Type B pancreatic cell (in vitro differentiated cells): ENCODE data around the gene ARHGEF33. TPM values are rescaled to one million over a fixed set of nuclear protein-coding genes. Genes with fewer than 3 reads are reported as not detected.

Source experiments
- DNase-seq: peaks from one replicate; pipeline ENCODE4 v3.0.0; 2021; ENCODE audit warnings: mixed read lengths; ENCODE audit not compliant: unreplicated experiment; ENCODE audit errors: extremely low spot score
- H3K27ac Mint-ChIP-seq: 2 replicates; pipeline ENCODE4 v1.8.0; 2021; ENCODE audit warnings: mild to moderate bottlenecking, mixed read lengths
- H3K27me3 Mint-ChIP-seq: 2 replicates; pipeline ENCODE4 v1.8.0; 2021; ENCODE audit warnings: mixed read lengths
- H3K36me3 Mint-ChIP-seq: 2 replicates; pipeline ENCODE4 v1.8.0; 2021; ENCODE audit warnings: mixed read lengths
- H3K4me1 Mint-ChIP-seq: one replicate; pipeline ENCODE4 v1.8.0; 2021; ENCODE audit warnings: mixed read lengths; ENCODE audit not compliant: unreplicated experiment
- H3K4me3 Mint-ChIP-seq: 2 replicates; pipeline ENCODE4 v1.8.0; 2021; ENCODE audit warnings: mild to moderate bottlenecking, mixed read lengths
- H3K9me3 Mint-ChIP-seq: 2 replicates; pipeline ENCODE4 v1.8.0; 2021; ENCODE audit warnings: mixed read lengths
- CTCF ChIP-seq: fragments of 200-600 bp; sonication (generic); conservative IDR thresholded peaks from 2 replicates; pipeline ENCODE4 v1.5.0; 2021; ENCODE audit warnings: antibody characterized with exemption, mild to moderate bottlenecking
- total RNA-seq: library from RNA; stranded (reverse); gene quantifications from 2 replicates; pipeline ENCODE4 v1.2.1, GENCODE V29; 2021; ENCODE audit warnings: low replicate concordance

Gene ARHGEF33
- total RNA-seq, 1 donor from 2014 or later: 1.0 TPM

- Mint-ChIP-seq H3K4me1 (peaks cover 15% of the 10 kb centered on the region), H3K36me3 (peaks cover 4% of the 10 kb centered on the region), H3K27ac (no peak overlapping the region), H3K9me3 (no peaks in the 10 kb centered on the region), H3K27me3 (peaks cover 2% of the 10 kb centered on the region), H3K4me3 (no peak overlapping the region)
- no peak for DNase-seq
- no peak for TF ChIP-seq CTCF
Observed at GRCh38 chr2:38966678-38967077, 77.0 kb downstream of the ARHGEF33 start.

DNA sequence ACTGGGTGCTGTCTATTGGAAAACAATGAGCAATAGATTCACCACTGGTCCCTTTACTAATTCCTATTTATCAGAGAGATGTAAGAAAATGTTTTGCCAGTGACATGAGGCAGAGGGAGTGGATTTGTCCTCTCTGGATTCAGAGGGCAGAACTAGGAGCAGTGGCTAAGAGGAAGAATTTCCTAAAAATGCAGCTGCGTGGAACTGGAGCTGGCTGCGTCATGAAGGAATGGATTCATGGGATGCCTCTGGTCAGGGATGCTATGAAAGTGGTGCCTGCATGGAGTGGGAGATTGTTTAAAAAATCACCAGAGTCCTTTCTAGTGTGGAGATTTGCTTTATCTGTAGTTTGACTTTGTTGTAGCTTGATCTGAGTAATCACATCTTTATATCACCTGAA is 78.3 kb downstream of the ARHGEF33 start:
- Mint-ChIP-seq H3K36me3 (peaks cover 4% of the 10 kb centered on the region), H3K27me3 (peaks cover 2% of the 10 kb centered on the region), H3K4me3 (no peak overlapping the region), H3K4me1 (peaks cover 12% of the 10 kb centered on the region), H3K27ac (no peak overlapping the region), H3K9me3 (no peaks in the 10 kb centered on the region)
- no peak for TF ChIP-seq CTCF
- no peak for DNase-seq

GRCh38 chr2:38971377-38971776 is 81.7 kb downstream of the ARHGEF33 start:
- no peak for TF ChIP-seq CTCF
- Mint-ChIP-seq H3K9me3 (no peaks in the 10 kb centered on the region), H3K4me1 (peaks cover 8% of the 10 kb centered on the region), H3K27ac (no peak overlapping the region), H3K27me3 (peaks cover under 1% of the 10 kb centered on the region), H3K36me3 (peaks cover 4% of the 10 kb centered on the region), H3K4me3 (no peak overlapping the region)
- DNase-seq: no peak

- no peaks in the 10 kb centered on the region for H3K4me1 Mint-ChIP-seq
- no peaks in the 10 kb centered on the region for H3K9me3 Mint-ChIP-seq
- no peak for DNase-seq
- no peak for TF ChIP-seq CTCF
- no peaks in the 10 kb centered on the region for H3K27me3 Mint-ChIP-seq
- H3K27ac Mint-ChIP-seq: no peak overlapping the region
- H3K36me3 Mint-ChIP-seq: peaks cover 4% of the 10 kb centered on the region
- no peak overlapping the region for H3K4me3 Mint-ChIP-seq
Observed at GRCh38 chr2:38973266-38973665, 83.6 kb downstream of the ARHGEF33 start.

DNA sequence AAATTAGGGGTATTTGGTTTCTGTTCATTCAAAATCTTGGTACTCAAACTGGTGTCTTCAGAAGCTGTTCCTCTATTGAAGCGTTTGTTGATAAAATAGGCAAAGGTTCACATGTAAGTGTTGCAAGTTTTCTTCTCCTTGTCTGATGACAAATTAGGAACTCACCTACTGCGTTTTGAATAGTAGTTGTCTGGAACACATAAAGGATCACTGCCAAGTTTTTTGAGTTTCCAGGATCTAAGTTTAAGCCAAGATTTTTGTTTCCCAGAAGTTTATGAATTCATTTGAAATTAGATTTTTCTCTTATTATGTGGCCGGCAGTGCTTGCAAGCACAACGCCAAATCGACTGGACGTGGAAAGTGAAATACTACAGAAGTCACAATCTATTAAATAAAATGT is 85.4 kb downstream of the ARHGEF33 start:
- Mint-ChIP-seq H3K4me1 (no peaks in the 10 kb centered on the region), H3K4me3 (no peak overlapping the region)

More for the DNA sequence above, 85.4 kb downstream of the ARHGEF33 start:
- Mint-ChIP-seq H3K27me3 (no peaks in the 10 kb centered on the region), H3K36me3 (peaks cover 3% of the 10 kb centered on the region), H3K9me3 (no peaks in the 10 kb centered on the region), H3K27ac (no peak overlapping the region)
- TF ChIP-seq CTCF: no peak
- no peak for DNase-seq
